ENCODE results near the gene MAP3K7CL.
A peak's percentile ranks its signal among the peaks of the same experiment; 100 is the strongest.

The MAP3K7CL gene

GRCh38 chr21:29213513-29214385, 83.3 kb downstream of the MAP3K7CL start:
- H3K4me3 ChIP-seq (ENCODE audit: low read length): no peak overlapping the region
- no peaks in the 10 kb centered on the region for H3K4me1 ChIP-seq (ENCODE audit: control insufficient read depth, low read depth, low read length)
- no peak overlapping the region for H3K9ac ChIP-seq (ENCODE audit: low read length)
- no peak overlapping the region for H3K23ac ChIP-seq (ENCODE audit: low read length)
- H4K5ac ChIP-seq (ENCODE audit: low read length): no peak overlapping the region
- no peaks in the 10 kb centered on the region for H3K79me2 ChIP-seq (ENCODE audit: control insufficient read depth, insufficient read depth, low read length)
- no peaks in the 10 kb centered on the region for H3K27me3 ChIP-seq (ENCODE audit: insufficient read depth, low read length, poor library complexity)
- DNase-seq: no peak
- H2AK5ac ChIP-seq (ENCODE audit: low read length): no peak overlapping the region
- H2BK5ac ChIP-seq (ENCODE audit: low read length): no peak overlapping the region
- no peak overlapping the region for H3K4ac ChIP-seq (ENCODE audit: low read depth, low read length)
- WGBS (ENCODE audit: extremely low coverage, insufficient coverage, low lambda C conversion rate): no CpG with 5 or more reads among the region's 2 CpGs
- H3K18ac ChIP-seq (ENCODE audit: low read length): no peak overlapping the region
- no peak overlapping the region for H2BK120ac ChIP-seq (ENCODE audit: low read depth, low read length)
- H3K36me3 ChIP-seq (ENCODE audit: control insufficient read depth, insufficient read depth, low read length): no peaks in the 10 kb centered on the region
- no peaks in the 10 kb centered on the region for H3K79me1 ChIP-seq (ENCODE audit: low read length)
- H4K8ac ChIP-seq (ENCODE audit: low read depth, low read length): no peak overlapping the region
- no peak overlapping the region for H3K56ac ChIP-seq (ENCODE audit: low read length)
- H3K27ac ChIP-seq (ENCODE audit: low read depth, low read length): no peak overlapping the region
- no peak overlapping the region for H2BK15ac ChIP-seq (replicated peaks; ENCODE audit: low read depth)
- H3K4me2 ChIP-seq (ENCODE audit: low read length): no peak overlapping the region

GRCh38 chr21:29215709-29216108, 85.3 kb downstream of the MAP3K7CL start:
- Histone ChIP-seq H3K4me2 (ENCODE audit: low read length) (no peak overlapping the region), H3K79me1 (ENCODE audit: low read length) (no peaks in the 10 kb centered on the region), H3K4me1 (ENCODE audit: control insufficient read depth, low read depth, low read length) (no peaks in the 10 kb centered on the region), H2BK120ac (ENCODE audit: low read depth, low read length) (no peak overlapping the region), H2AK5ac (ENCODE audit: low read length) (no peak overlapping the region), H2BK5ac (ENCODE audit: low read length) (no peak overlapping the region), H4K5ac (ENCODE audit: low read length) (no peak overlapping the region), H3K27me3 (ENCODE audit: insufficient read depth, low read length, poor library complexity) (no peaks in the 10 kb centered on the region), H3K23ac (ENCODE audit: low read length) (no peak overlapping the region), H3K27ac (ENCODE audit: low read depth, low read length) (no peak overlapping the region), H3K4ac (ENCODE audit: low read depth, low read length) (no peak overlapping the region), H3K36me3 (ENCODE audit: control insufficient read depth, insufficient read depth, low read length) (no peaks in the 10 kb centered on the region), H2BK15ac (replicated peaks; ENCODE audit: low read depth) (no peak overlapping the region), H3K4me3 (ENCODE audit: low read length) (no peak overlapping the region), H3K56ac (ENCODE audit: low read length) (no peak overlapping the region), H3K18ac (ENCODE audit: low read length) (no peak overlapping the region), H4K8ac (ENCODE audit: low read depth, low read length) (no peak overlapping the region), H3K9ac (ENCODE audit: low read length) (no peak overlapping the region), H3K79me2 (ENCODE audit: control insufficient read depth, insufficient read depth, low read length) (no peaks in the 10 kb centered on the region)
- WGBS (ENCODE audit: extremely low coverage, insufficient coverage, low lambda C conversion rate): no CpG with 5 or more reads among the region's 2 CpGs
- no peak for DNase-seq

DNA sequence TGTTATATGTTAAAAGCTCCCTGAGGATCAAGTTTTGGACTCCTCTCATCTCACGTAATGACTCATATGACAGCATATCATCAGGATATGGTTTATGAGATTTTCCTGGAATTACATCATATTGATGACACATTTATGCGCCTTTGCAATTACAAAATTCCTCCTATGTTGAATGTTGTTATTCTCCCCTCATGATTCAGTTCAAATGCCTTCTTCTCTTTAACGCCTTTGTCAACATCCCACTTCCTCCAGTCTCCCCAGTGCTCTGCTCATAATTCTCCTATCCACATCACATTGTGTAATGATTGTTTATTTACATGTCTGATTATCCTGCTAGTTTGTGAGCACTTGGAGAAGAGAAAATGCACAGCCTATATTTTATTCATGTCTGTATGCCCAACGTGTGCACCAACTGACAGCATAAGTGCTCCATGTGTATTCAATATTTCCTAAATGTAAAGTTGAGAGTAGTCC, 87.4 kb downstream of the MAP3K7CL start:
- H2AK5ac ChIP-seq (ENCODE audit: low read length): no peak overlapping the region
- H3K18ac ChIP-seq (ENCODE audit: low read length): no peak overlapping the region
- H3K79me1 ChIP-seq (ENCODE audit: low read length): no peaks in the 10 kb centered on the region
- H4K8ac ChIP-seq (ENCODE audit: low read depth, low read length): no peak overlapping the region
- no peak overlapping the region for H3K56ac ChIP-seq (ENCODE audit: low read length)
- no peak overlapping the region for H2BK15ac ChIP-seq (replicated peaks; ENCODE audit: low read depth)
- H3K27ac ChIP-seq (ENCODE audit: low read depth, low read length): no peak overlapping the region
- DNase-seq: no peak
- H3K79me2 ChIP-seq (ENCODE audit: control insufficient read depth, insufficient read depth, low read length): no peaks in the 10 kb centered on the region
- no peak overlapping the region for H2BK120ac ChIP-seq (ENCODE audit: low read depth, low read length)
- H3K4me1 ChIP-seq (ENCODE audit: control insufficient read depth, low read depth, low read length): no peaks in the 10 kb centered on the region
- H3K4me3 ChIP-seq (ENCODE audit: low read length): no peak overlapping the region
- H3K36me3 ChIP-seq (ENCODE audit: control insufficient read depth, insufficient read depth, low read length): no peaks in the 10 kb centered on the region
- H3K4ac ChIP-seq (ENCODE audit: low read depth, low read length): no peak overlapping the region
- H3K23ac ChIP-seq (ENCODE audit: low read length): no peak overlapping the region
- H3K27me3 ChIP-seq (ENCODE audit: insufficient read depth, low read length, poor library complexity): no peaks in the 10 kb centered on the region
- no CpG with 5 or more reads among the region's 4 CpGs for WGBS (ENCODE audit: extremely low coverage, insufficient coverage, low lambda C conversion rate)
- H3K4me2 ChIP-seq (ENCODE audit: low read length): no peak overlapping the region
- H2BK5ac ChIP-seq (ENCODE audit: low read length): no peak overlapping the region
- H4K5ac ChIP-seq (ENCODE audit: low read length): no peak overlapping the region
- no peak overlapping the region for H3K9ac ChIP-seq (ENCODE audit: low read length)

DNA sequence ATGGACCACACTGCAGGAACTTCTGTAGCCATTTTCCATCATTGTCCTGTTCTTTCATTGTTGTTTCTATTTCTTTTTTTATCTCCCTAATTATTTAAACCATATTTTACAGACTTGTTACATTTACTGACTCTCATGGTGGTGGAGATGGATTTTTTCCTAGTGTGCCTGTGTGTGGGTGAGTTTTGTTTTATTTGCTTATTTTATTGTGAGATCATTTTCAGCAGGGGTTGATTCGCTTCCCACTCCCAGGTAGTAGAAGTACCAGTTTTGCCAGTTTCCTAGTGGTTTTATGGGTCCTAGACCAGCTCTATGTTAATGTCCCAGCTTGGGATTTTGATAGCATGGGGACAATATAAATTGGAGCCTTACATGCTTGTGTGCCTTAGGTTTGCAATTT, 88.3 kb downstream of the MAP3K7CL start:
- Histone ChIP-seq H3K18ac (ENCODE audit: low read length) (no peak overlapping the region), H3K27ac (ENCODE audit: low read depth, low read length) (no peak overlapping the region), H2BK5ac (ENCODE audit: low read length) (no peak overlapping the region), H3K9ac (ENCODE audit: low read length) (no peak overlapping the region), H3K27me3 (ENCODE audit: insufficient read depth, low read length, poor library complexity) (no peaks in the 10 kb centered on the region), H3K23ac (ENCODE audit: low read length) (peak overlapping the region; percentile 90), H2BK120ac (ENCODE audit: low read depth, low read length) (no peak overlapping the region), H3K4ac (ENCODE audit: low read depth, low read length) (no peak overlapping the region), H4K5ac (ENCODE audit: low read length) (no peak overlapping the region), H3K4me2 (ENCODE audit: low read length) (no peak overlapping the region), H4K8ac (ENCODE audit: low read depth, low read length) (no peak overlapping the region), H3K4me1 (ENCODE audit: control insufficient read depth, low read depth, low read length) (no peaks in the 10 kb centered on the region), H3K36me3 (ENCODE audit: control insufficient read depth, insufficient read depth, low read length) (no peaks in the 10 kb centered on the region), H2AK5ac (ENCODE audit: low read length) (no peak overlapping the region), H3K79me2 (ENCODE audit: control insufficient read depth, insufficient read depth, low read length) (no peaks in the 10 kb centered on the region), H3K4me3 (ENCODE audit: low read length) (no peak overlapping the region), H3K79me1 (ENCODE audit: low read length) (no peaks in the 10 kb centered on the region), H2BK15ac (replicated peaks; ENCODE audit: low read depth) (no peak overlapping the region), H3K56ac (ENCODE audit: low read length) (no peak overlapping the region)
- no peak for DNase-seq
- WGBS (ENCODE audit: extremely low coverage, insufficient coverage, low lambda C conversion rate): no CpG with 5 or more reads among the region's 1 CpG

- H3K4me2 ChIP-seq (ENCODE audit: low read length): no peak overlapping the region
- no CpG with 5 or more reads among the region's 8 CpGs for WGBS (ENCODE audit: extremely low coverage, insufficient coverage, low lambda C conversion rate)
- no peak for DNase-seq
- no peak overlapping the region for H4K5ac ChIP-seq (ENCODE audit: low read length)
- no peaks in the 10 kb centered on the region for H3K79me1 ChIP-seq (ENCODE audit: low read length)
- no peak overlapping the region for H3K9ac ChIP-seq (ENCODE audit: low read length)
- H4K8ac ChIP-seq (ENCODE audit: low read depth, low read length): no peak overlapping the region
- H3K4me1 ChIP-seq (ENCODE audit: control insufficient read depth, low read depth, low read length): no peaks in the 10 kb centered on the region
- H3K18ac ChIP-seq (ENCODE audit: low read length): no peak overlapping the region
- H3K56ac ChIP-seq (ENCODE audit: low read length): no peak overlapping the region
- H3K4me3 ChIP-seq (ENCODE audit: low read length): no peak overlapping the region
- no peaks in the 10 kb centered on the region for H3K27me3 ChIP-seq (ENCODE audit: insufficient read depth, low read length, poor library complexity)
- H3K27ac ChIP-seq (ENCODE audit: low read depth, low read length): no peak overlapping the region
- no peak overlapping the region for H2AK5ac ChIP-seq (ENCODE audit: low read length)
- no peak overlapping the region for H3K4ac ChIP-seq (ENCODE audit: low read depth, low read length)
- no peaks in the 10 kb centered on the region for H3K79me2 ChIP-seq (ENCODE audit: control insufficient read depth, insufficient read depth, low read length)
- no peak overlapping the region for H2BK15ac ChIP-seq (replicated peaks; ENCODE audit: low read depth)
- H2BK5ac ChIP-seq (ENCODE audit: low read length): no peak overlapping the region
- H2BK120ac ChIP-seq (ENCODE audit: low read depth, low read length): no peak overlapping the region
- no peaks in the 10 kb centered on the region for H3K36me3 ChIP-seq (ENCODE audit: control insufficient read depth, insufficient read depth, low read length)
- H3K23ac ChIP-seq (ENCODE audit: low read length): peak overlapping the region; percentile 90
Measured at GRCh38 chr21:29219165-29219770, 88.8 kb downstream of the MAP3K7CL start.

Data from mesendoderm (in vitro differentiated cells).